Psoas muscle (tissue), 8 donors: Measurements from ENCODE around the gene ANKRD11. TPM values are rescaled to one million over a fixed set of nuclear protein-coding genes. Genes with fewer than 3 reads are reported as not detected.
"Not testable (repeated sequence)": the region's sequence is repeated elsewhere in the genome, so short reads cannot be mapped to it uniquely, and the experiment has no call there.

Source experiments
- ATAC-seq, 4 donors: fragments of 200-7000 bp; cut with Tn5 transposase; one replicate each; pipeline ENCODE4 v1.9.1; 2020; ENCODE audit warnings: moderate library complexity in 3 of 4, mild to moderate bottlenecking in 2 of 4
- DNase-seq, 2 donors: peaks; one replicate each; pipeline ENCODE4 v3.0.0-alpha.2; 2020
- H3K27ac ChIP-seq: fragments of 200-600 bp; one replicate; pipeline ENCODE4 v1.8.0; 2022
- H3K27me3 ChIP-seq, 3 donors: fragments of 200-600 bp in 1 of 3; one replicate each; pipeline versions ENCODE4 v1.6.1 to v1.8.0; 2013 to 2022; ENCODE audit warnings: low read length in 2 of 3, mild to moderate bottlenecking in 2 of 3, moderate library complexity in 1 of 3; ENCODE audit not compliant: insufficient read depth in 3 of 3
- H3K36me3 ChIP-seq, 2 donors: fragments of 200-600 bp in 1 of 2; one replicate each; pipeline versions ENCODE4 v1.6.1 to v1.8.0; 2013 to 2022; ENCODE audit warnings: low read depth in 1 of 2, mild to moderate bottlenecking in 1 of 2, moderate library complexity in 1 of 2; ENCODE audit not compliant: insufficient read depth in 1 of 2
- H3K4me1 ChIP-seq: fragments of 200-600 bp; one replicate; pipeline ENCODE4 v1.8.0; 2022
- H3K4me3 ChIP-seq: fragments of 200-600 bp; one replicate; pipeline ENCODE4 v1.8.0; 2022; ENCODE audit warnings: mild to moderate bottlenecking
- H3K9me3 ChIP-seq: fragments of 200-600 bp; one replicate; pipeline ENCODE4 v1.8.0; 2022
- WGBS, 3 donors: extraction: QIAGEN DNeasy Blood & Tissue Kit; methylation state at CpG; one replicate each; pipeline versions ENCODE4 v1.1.6 to v1.1.7; 2013; 5-methylcytosine and 5-hydroxymethylcytosine counted together
- intact Hi-C, 2 donors: fragments of 100-400 bp; cut with DNase I; formaldehyde crosslinking; loops; one replicate each; pipeline versions ENCODE4 v1.11.0 to v1.14.2; 2022
- polyA plus RNA-seq, 3 donors: library from polyadenylated mRNA; stranded (reverse); fragments of 200-250 nt; gene quantifications; one replicate each; pipeline ENCODE4 v1.2.3, GENCODE V29; 2013
- total RNA-seq, 4 donors: library from RNA; stranded (reverse); fragmentation: NEBNext Ultra II Directional in 2 of 4; extraction: Animal tissue kit (Norgen Biotek cat#: 25700) in 2 of 4; gene quantifications; one replicate each; pipeline versions ENCODE4 v1.2.1 to v1.2.4, GENCODE V29; 2021 to 2023
- TF ChIP-seq, protein P1 (sequence below): fragments of 200-600 bp; IDR thresholded peaks from one replicate; pipeline ENCODE4 v1.8.0; 2022; ENCODE audit warnings: antibody characterized with exemption
- donor health status: healthy with polysubstance abuse.
- donor health status: DM: no; HTN: no; CAD: no; lungs with moderate emphysema.
- donor health status: Bipolar disorder and iron deficiency.
- donor health status: healthy.
- donor health status: DM: yes; HTN: yes; CAD: no.
- donor health status: DM: no; HTN: no; CAD: no.
- donor health status: DM: no; HTN: no; CAD: no.
- donor health status: DM: yes; HTN: yes; CAD: no.

Gene ANKRD11
- total and polyA plus RNA-seq, 7 donors: 22.3 to 72.8 (median 57.2) TPM

- 90 to 91% (median 90%) methylated on average over 17 to 19 of the region's 19 CpGs for WGBS, 3 donors
- no peaks in the 10 kb centered on the region for H3K27me3 ChIP-seq
- H3K9me3 ChIP-seq: no peaks in the 10 kb centered on the region
- no peak overlapping the region for H3K4me3 ChIP-seq
- no peaks in the 10 kb centered on the region for H3K4me1 ChIP-seq
- no peak overlapping the region for H3K27ac ChIP-seq
- peaks cover 3 to 78% of the 10 kb centered on the region in 2 donors for H3K36me3 ChIP-seq
- DNase-seq (no peak), ATAC-seq (peak in 1 of 4 donors; percentile 16)
- TF ChIP-seq, protein P1, sequence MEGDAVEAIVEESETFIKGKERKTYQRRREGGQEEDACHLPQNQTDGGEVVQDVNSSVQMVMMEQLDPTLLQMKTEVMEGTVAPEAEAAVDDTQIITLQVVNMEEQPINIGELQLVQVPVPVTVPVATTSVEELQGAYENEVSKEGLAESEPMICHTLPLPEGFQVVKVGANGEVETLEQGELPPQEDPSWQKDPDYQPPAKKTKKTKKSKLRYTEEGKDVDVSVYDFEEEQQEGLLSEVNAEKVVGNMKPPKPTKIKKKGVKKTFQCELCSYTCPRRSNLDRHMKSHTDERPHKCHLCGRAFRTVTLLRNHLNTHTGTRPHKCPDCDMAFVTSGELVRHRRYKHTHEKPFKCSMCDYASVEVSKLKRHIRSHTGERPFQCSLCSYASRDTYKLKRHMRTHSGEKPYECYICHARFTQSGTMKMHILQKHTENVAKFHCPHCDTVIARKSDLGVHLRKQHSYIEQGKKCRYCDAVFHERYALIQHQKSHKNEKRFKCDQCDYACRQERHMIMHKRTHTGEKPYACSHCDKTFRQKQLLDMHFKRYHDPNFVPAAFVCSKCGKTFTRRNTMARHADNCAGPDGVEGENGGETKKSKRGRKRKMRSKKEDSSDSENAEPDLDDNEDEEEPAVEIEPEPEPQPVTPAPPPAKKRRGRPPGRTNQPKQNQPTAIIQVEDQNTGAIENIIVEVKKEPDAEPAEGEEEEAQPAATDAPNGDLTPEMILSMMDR: no peak
- intact Hi-C loops: no loop called here
Observed at GRCh38 chr16:89268585-89268984, 221.8 kb downstream of the ANKRD11 start.

GRCh38 chr16:89267746-89268145, 222.6 kb downstream of the ANKRD11 start:
- H3K4me3 ChIP-seq, H3K4me1 ChIP-seq, H3K27me3 ChIP-seq, H3K27ac ChIP-seq, intact Hi-C loops, DNase-seq, H3K9me3 ChIP-seq, ATAC-seq: not testable (repeated sequence)
- H3K36me3 ChIP-seq: peaks cover 3 to 69% of the 10 kb centered on the region in 2 donors
- WGBS, 3 donors: 71 to 85% (median 82%) methylated on average over 10 to 11 of the region's 15 CpGs

GRCh38 chr16:89266521-89267134, 223.7 kb downstream of the ANKRD11 start:
- no peak overlapping the region for H3K27ac ChIP-seq
- 88 to 94% (median 91%) methylated on average over 17 of the region's 17 CpGs for WGBS, 3 donors
- H3K4me3 ChIP-seq: no peak overlapping the region
- H3K4me1 ChIP-seq: no peaks in the 10 kb centered on the region
- H3K36me3 ChIP-seq: peaks cover 3 to 58% of the 10 kb centered on the region in 2 donors
- ATAC-seq: no peak
- no peaks in the 10 kb centered on the region for H3K27me3 ChIP-seq
- intact Hi-C loops: no loop called here
- TF ChIP-seq, protein P1: no peak
- no peaks in the 10 kb centered on the region for H3K9me3 ChIP-seq
- no peak for DNase-seq

DNA sequence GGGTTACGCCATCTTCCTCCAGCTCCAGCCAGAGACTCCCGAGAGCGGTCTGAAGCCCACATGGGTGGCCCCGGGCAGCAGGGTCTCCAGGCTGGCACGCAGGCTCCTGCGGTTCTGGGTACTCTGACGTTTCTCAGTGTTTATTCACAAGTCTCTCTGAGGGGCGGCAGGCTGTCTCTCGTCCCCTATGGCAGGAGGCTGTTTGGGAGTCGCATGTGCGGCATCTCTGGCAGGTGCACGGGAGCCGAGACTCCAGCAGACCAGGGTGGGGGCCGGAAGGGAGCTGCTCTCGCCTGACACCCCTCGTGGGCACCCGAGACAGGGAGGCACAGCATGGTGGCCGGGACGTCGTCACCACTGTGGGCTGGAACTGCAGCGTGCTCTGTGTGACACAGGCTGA, 224.7 kb downstream of the ANKRD11 start:
- Histone ChIP-seq H3K4me3 (no peak overlapping the region), H3K9me3 (no peaks in the 10 kb centered on the region), H3K4me1 (no peaks in the 10 kb centered on the region), H3K27me3 (no peaks in the 10 kb centered on the region), H3K27ac (no peak overlapping the region), H3K36me3 (peaks cover 3 to 50% of the 10 kb centered on the region in 2 donors)
- TF ChIP-seq, protein P1: no peak
- ATAC-seq: no peak
- DNase-seq: no peak
- intact Hi-C loops: no loop called here
- WGBS, 3 donors: 85 to 93% (median 90%) methylated on average over 21 of the region's 21 CpGs

DNA sequence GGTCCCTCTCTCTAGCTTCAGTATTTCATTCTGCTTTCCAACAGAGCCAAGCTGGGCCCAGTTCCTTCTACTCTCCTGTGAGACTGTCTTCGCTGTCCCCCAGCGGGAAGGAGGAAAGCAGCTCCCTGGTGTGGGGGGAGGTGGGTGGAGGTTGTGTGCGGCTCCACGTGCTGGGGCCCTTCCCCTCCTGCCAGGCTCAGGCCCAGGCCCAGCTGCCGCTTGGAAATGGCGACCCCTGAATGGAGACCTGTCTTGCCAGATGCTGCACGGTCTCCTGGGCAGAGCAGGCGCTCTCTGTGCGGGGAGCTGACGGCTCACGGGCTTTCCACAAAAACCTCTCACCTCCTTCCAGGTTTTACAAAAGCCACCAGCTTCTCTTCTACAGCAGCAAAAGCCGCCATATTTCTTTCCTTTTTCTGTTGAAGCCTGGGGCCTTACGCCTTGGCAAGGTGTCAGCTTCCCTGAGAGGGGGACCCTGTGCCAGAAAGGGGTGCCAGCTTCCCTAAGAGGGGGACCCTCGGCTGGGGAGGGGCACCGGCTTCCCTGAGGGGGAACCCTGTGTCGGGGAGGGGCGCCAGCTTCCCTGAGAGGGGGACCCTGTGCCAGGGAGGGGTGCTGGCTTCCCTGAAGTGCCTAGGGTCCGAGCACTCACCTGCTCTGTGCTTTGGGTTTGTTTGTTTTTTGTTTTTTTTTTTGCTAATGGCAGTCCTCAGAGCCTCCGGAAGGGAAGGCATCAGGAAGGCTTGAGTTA, 225.4 kb downstream of the ANKRD11 start:
- Histone ChIP-seq H3K4me3 (no peak overlapping the region), H3K4me1 (no peaks in the 10 kb centered on the region), H3K36me3 (peaks cover 3 to 43% of the 10 kb centered on the region in 2 donors), H3K27me3 (no peaks in the 10 kb centered on the region), H3K27ac (no peak overlapping the region), H3K9me3 (no peaks in the 10 kb centered on the region)
- TF ChIP-seq, protein P1: no peak
- intact Hi-C loops: no loop called here
- DNase-seq (no peak), ATAC-seq (no peak)
- 83 to 87% (median 87%) methylated on average over 19 of the region's 19 CpGs for WGBS, 3 donors
